ENCODE results near the gene SEL1L3. TPM values are rescaled to one million over a fixed set of nuclear protein-coding genes. Genes with fewer than 3 reads are reported as not detected.

SEL1L3 gene
- total and polyA plus RNA-seq, 9 of the 15 experiments (the other 6 are each of a cell fraction or from before 2014, with no cell fraction given): 10.0 to 44.3 (median 21.6) TPM

DNA sequence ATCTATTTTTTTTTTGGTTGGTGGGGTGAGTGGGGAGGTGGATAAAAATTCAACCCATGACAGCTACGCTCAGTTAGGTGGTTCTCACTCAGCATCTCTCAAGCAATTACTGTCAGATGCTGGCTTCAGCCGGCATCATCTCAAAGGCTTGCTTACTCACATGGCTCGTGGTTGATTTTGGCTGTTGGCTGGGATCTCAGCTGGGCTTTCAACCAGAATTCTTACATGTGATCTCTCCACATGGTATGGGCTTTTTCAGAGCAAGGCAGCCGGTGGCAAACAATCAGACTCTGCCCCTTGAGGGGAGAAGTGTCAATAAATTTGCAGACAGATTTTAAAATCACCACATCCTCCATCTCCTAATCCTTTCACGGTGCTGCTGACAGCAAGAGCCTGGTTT lies 159.9 kb downstream of the SEL1L3 start:
- no peak overlapping the region for H3K4me3 ChIP-seq
- no peak overlapping the region for H3K27ac ChIP-seq (ENCODE audit: extremely low read depth, low read depth, low read length)
- no TSS peak for BruUV-seq (replicated peaks)
- ATAC-seq: no peak
- no peaks in the 10 kb centered on the region for H3K36me3 ChIP-seq (ENCODE audit: control insufficient read depth, insufficient read depth, low read length)
- no peak overlapping the region for H2AFZ ChIP-seq (ENCODE audit: low read depth, low read length)
- ChIA-PET CTCF (ENCODE audit: low intra/inter-chr PET ratio) (no interaction called here), POLR2A (no interaction called here)
- H3K9me3 ChIP-seq (replicated peaks; ENCODE audit: control insufficient read depth, insufficient read depth, low read depth, low read length): no peaks in the 10 kb centered on the region
- WGBS (ENCODE audit: insufficient coverage, low coverage, missing lambda C conversion rate): 2% methylated on average over 5 of the region's 5 CpGs
- no peak overlapping the region for H3K4me2 ChIP-seq (ENCODE audit: insufficient read depth, low read length)
- H3K79me2 ChIP-seq (ENCODE audit: control insufficient read depth, insufficient read depth, low read length): no peaks in the 10 kb centered on the region
- H3K27me3 ChIP-seq (ENCODE audit: control insufficient read depth in 2 of 2, insufficient read depth in 2 of 2, low read length in 2 of 2): peaks cover under 1 to 29% of the 10 kb centered on the region in 2 experiments; a peak in 4 of 5 replicates
- DNase-seq (ENCODE audit: extremely low read depth in 1 of 4, low spot score in 3 of 4): no peak
- no peaks in the 10 kb centered on the region for H3K9me1 ChIP-seq (ENCODE audit: control insufficient read depth, insufficient read depth, low read length)
- H3K9ac ChIP-seq (ENCODE audit: insufficient read depth in 1 of 2, low read depth in 2 of 2, low read length in 2 of 2): no peak overlapping the region
- H3K4me1 ChIP-seq (replicated peaks in 1 of 2; ENCODE audit: control insufficient read depth in 2 of 2, insufficient read depth in 2 of 2, low read length in 2 of 2): no peaks in the 10 kb centered on the region
- in situ Hi-C loops (cut with MboI): no loop called here
- no peak for FAIRE-seq
- H4K20me1 ChIP-seq (replicated peaks; ENCODE audit: control insufficient read depth, insufficient read depth, low read length): 0 out of 2 replicates have a peak, but pooled peaks cover 5% of the 10 kb centered on the region
- no peak for TF ChIP-seq CTBP1 (IDR thresholded peaks at IDR 0.05; ENCODE audit: borderline replicate concordance)
- TF ChIP-seq SMAD4 (CRISPR knock-in tag; conservative IDR thresholded peaks at IDR 0.05): no peak
- no peak for TF ChIP-seq MITF (IDR thresholded peaks at IDR 0.05)
- no peak for TF ChIP-seq TAL1 (IDR thresholded peaks at IDR 0.05)
- TF ChIP-seq HDAC3 (IDR thresholded peaks at IDR 0.05; ENCODE audit: borderline replicate concordance, partially characterized antibody): no peak
- TF ChIP-seq EHMT2 (IDR thresholded peaks at IDR 0.05): no peak
- intact Hi-C loops (cut with micrococcal nuclease): no loop called here
